Measurements from ENCODE around the gene SGPP1.

DNA sequence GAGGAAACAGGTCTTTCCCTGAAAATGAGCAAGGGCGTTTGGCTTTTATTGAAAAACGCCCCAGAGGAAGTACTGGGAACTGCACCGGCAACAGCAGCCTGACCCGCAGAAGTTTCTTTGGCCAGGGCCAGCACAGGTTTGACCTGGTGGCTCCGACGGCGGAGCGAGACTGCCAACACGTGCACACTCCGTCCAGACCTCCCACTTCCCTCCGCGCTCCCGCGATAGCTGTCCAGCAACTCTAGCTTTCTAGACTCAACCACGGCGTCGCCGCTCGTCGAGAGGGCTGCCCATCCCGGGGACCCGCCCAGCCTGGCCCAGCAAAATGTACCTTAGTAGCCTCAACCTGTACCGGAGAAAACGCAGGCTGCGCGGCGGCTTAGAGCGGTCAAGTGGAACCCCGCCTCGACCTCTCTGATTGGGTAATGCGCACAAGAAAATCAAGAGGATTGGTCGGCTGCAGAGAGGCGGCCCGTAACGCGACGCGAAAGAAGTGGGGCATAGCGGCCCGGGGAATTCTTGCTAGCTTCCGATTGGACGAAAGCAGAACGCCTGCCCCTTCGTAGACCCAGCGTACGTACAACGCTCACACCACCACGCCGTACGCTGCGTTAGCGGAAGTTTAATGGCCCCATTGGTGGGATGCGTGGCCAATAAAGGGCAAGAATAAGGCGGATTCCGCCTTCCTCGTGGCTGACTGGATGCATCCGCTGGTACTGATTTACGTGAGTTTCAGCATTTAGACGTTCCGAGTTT, 86.2 kb downstream of the SGPP1 start, which contains the start of gene WDR89:
- no peak for TF ChIP-seq MAFK (IDR thresholded peaks at IDR 0.05; ENCODE audit: low read depth, low read length)
- TF ChIP-seq MXI1 (IDR thresholded peaks at IDR 0.05; ENCODE audit: borderline replicate concordance, low read depth, low read length): peak; percentile 88
- peak; percentile 65; the same call in 1 of the 2 replicates for TF ChIP-seq POLR2A (IDR thresholded peaks at IDR 0.05; ENCODE audit: low read depth, low read length)
- peak; percentile 92 for TF ChIP-seq BHLHE40 (IDR thresholded peaks at IDR 0.05; ENCODE audit: low read depth, low read length)
- peak; percentile 66 for TF ChIP-seq CTCF (conservative IDR thresholded peaks at IDR 0.05; ENCODE audit: low read depth, low read length)
- TF ChIP-seq MAZ (IDR thresholded peaks at IDR 0.05; ENCODE audit: borderline replicate concordance, low read depth, low read length): no peak
- no peak for TF ChIP-seq SMC3 (IDR thresholded peaks at IDR 0.05; ENCODE audit: low read depth, low read length)
- peak; percentile 57 for TF ChIP-seq RCOR1 (IDR thresholded peaks at IDR 0.05; ENCODE audit: insufficient replicate concordance, low read length)
- TF ChIP-seq CHD1 (IDR thresholded peaks at IDR 0.05; ENCODE audit: low read depth, low read length): no peak
